ENCODE measurements around the gene REXO1.
A peak's percentile ranks its signal among the peaks of the same experiment; 100 is the strongest.

Gene REXO1

GRCh38 chr19:1768918-1769644, 79.2 kb downstream of the REXO1 start (continued):
- no peak for TF ChIP-seq ZBTB49 (tag by site-specific recombination; IDR thresholded peaks at IDR 0.05; ENCODE audit: low read depth)
- no peak for TF ChIP-seq ZNF391 (tag by site-specific recombination; IDR thresholded peaks at IDR 0.05; ENCODE audit: borderline replicate concordance, low read depth)
- TF ChIP-seq ZNF514 (tag by site-specific recombination; IDR thresholded peaks at IDR 0.05): no peak
- no peak for TF ChIP-seq ZNF645 (tag by site-specific recombination; IDR thresholded peaks at IDR 0.05)
- TF ChIP-seq ZNF596 (tag by site-specific recombination; IDR thresholded peaks at IDR 0.05): no peak
- TF ChIP-seq ZNF248 (tag by site-specific recombination; IDR thresholded peaks at IDR 0.05): peak; percentile 52; the same call in 1 of the 2 replicates
- TF ChIP-seq, protein P1, sequence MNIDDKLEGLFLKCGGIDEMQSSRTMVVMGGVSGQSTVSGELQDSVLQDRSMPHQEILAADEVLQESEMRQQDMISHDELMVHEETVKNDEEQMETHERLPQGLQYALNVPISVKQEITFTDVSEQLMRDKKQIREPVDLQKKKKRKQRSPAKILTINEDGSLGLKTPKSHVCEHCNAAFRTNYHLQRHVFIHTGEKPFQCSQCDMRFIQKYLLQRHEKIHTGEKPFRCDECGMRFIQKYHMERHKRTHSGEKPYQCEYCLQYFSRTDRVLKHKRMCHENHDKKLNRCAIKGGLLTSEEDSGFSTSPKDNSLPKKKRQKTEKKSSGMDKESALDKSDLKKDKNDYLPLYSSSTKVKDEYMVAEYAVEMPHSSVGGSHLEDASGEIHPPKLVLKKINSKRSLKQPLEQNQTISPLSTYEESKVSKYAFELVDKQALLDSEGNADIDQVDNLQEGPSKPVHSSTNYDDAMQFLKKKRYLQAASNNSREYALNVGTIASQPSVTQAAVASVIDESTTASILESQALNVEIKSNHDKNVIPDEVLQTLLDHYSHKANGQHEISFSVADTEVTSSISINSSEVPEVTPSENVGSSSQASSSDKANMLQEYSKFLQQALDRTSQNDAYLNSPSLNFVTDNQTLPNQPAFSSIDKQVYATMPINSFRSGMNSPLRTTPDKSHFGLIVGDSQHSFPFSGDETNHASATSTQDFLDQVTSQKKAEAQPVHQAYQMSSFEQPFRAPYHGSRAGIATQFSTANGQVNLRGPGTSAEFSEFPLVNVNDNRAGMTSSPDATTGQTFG (tag by site-specific recombination; IDR thresholded peaks at IDR 0.05; ENCODE audit: borderline replicate concordance): peak; percentile 71
- no peak for TF ChIP-seq ZNF155 (tag by site-specific recombination; IDR thresholded peaks at IDR 0.05)
- peak; percentile 50 for TF ChIP-seq ZEB2 (tag by site-specific recombination; IDR thresholded peaks at IDR 0.05)
- TF ChIP-seq ZNF302 (tag by site-specific recombination; IDR thresholded peaks at IDR 0.05; ENCODE audit: low read depth): no peak
- TF ChIP-seq ZNF2 (tag by site-specific recombination; IDR thresholded peaks at IDR 0.05): no peak
- no peak for TF ChIP-seq ZNF394 (tag by site-specific recombination; IDR thresholded peaks at IDR 0.05; ENCODE audit: borderline replicate concordance)
- TF ChIP-seq ZNF768 (tag by site-specific recombination; IDR thresholded peaks at IDR 0.05): no peak
- TF ChIP-seq ZNF530 (tag by site-specific recombination; IDR thresholded peaks at IDR 0.05; ENCODE audit: low read depth): no peak
- 0 out of 2 replicates have a peak, but pooled peaks have one; percentile 25 for TF ChIP-seq ZNF785 (tag by site-specific recombination; IDR thresholded peaks at IDR 0.05)
- TF ChIP-seq PRDM10 (tag by site-specific recombination; IDR thresholded peaks at IDR 0.05): no peak
- TF ChIP-seq ZNF184 (tag by site-specific recombination; IDR thresholded peaks at IDR 0.05): no peak
- TF ChIP-seq SP7 (tag by site-specific recombination; IDR thresholded peaks at IDR 0.05): no peak
- no peak for TF ChIP-seq ZNF660 (tag by site-specific recombination; IDR thresholded peaks at IDR 0.05)
- TF ChIP-seq, protein P2, sequence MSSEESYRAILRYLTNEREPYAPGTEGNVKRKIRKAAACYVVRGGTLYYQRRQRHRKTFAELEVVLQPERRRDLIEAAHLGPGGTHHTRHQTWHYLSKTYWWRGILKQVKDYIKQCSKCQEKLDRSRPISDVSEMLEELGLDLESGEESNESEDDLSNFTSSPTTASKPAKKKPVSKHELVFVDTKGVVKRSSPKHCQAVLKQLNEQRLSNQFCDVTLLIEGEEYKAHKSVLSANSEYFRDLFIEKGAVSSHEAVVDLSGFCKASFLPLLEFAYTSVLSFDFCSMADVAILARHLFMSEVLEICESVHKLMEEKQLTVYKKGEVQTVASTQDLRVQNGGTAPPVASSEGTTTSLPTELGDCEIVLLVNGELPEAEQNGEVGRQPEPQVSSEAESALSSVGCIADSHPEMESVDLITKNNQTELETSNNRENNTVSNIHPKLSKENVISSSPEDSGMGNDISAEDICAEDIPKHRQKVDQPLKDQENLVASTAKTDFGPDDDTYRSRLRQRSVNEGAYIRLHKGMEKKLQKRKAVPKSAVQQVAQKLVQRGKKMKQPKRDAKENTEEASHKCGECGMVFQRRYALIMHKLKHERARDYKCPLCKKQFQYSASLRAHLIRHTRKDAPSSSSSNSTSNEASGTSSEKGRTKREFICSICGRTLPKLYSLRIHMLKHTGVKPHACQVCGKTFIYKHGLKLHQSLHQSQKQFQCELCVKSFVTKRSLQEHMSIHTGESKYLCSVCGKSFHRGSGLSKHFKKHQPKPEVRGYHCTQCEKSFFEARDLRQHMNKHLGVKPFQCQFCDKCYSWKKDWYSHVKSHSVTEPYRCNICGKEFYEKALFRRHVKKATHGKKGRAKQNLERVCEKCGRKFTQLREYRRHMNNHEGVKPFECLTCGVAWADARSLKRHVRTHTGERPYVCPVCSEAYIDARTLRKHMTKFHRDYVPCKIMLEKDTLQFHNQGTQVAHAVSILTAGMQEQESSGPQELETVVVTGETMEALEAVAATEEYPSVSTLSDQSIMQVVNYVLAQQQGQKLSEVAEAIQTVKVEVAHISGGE (tag by site-specific recombination; conservative IDR thresholded peaks at IDR 0.05; ENCODE audit: low read depth): no peak
- TF ChIP-seq ZNF132 (tag by site-specific recombination; IDR thresholded peaks at IDR 0.05; ENCODE audit: borderline replicate concordance): no peak
- TF ChIP-seq ZNF19 (tag by site-specific recombination; IDR thresholded peaks at IDR 0.05; ENCODE audit: low read depth): no peak
- no peak for TF ChIP-seq IKZF3 (tag by site-specific recombination; IDR thresholded peaks at IDR 0.05)
- no peak for TF ChIP-seq ZNF555 (tag by site-specific recombination; conservative IDR thresholded peaks at IDR 0.05)
- no peak for TF ChIP-seq RBAK (tag by site-specific recombination; IDR thresholded peaks at IDR 0.05)

Data from HEK293 (cell line).